NCI-H1092 treated with DMSO at 0.1 percent for 48 hours (cell line): ENCODE measurements around the gene HLA-A.
"Not testable (repeated sequence)": the region's sequence is repeated elsewhere in the genome, so short reads cannot be mapped to it uniquely, and the experiment has no call there.

ENCODE experiments used
- DNase-seq: peaks from one replicate; lab custom pipeline; 2025; lab: John Stamatoyannopoulos, UW

Gene HLA-A

GRCh38 chr6:29942275-29943052 lies at the start of gene HLA-A:
HLA-A (plus strand) TSS chr6:29942532; CDS start chr6:29942554, 22 bp downstream.
- DNase-seq, result peak; percentile 81

GRCh38 chr6:29892696-29893095 lies 49.6 kb upstream of the HLA-A start:
- DNase-seq, result no peak

- no peak for DNase-seq
Measured at GRCh38 chr6:29899281-29899680, 43.1 kb upstream of the HLA-A start.

- no peak for DNase-seq
Measured at GRCh38 chr6:29905286-29905685, 37.0 kb upstream of the HLA-A start.

GRCh38 chr6:29907637-29908340 lies 34.5 kb upstream of the HLA-A start:
- no peak for DNase-seq

GRCh38 chr6:29908341-29908662 lies 34.0 kb upstream of the HLA-A start:
- no peak for DNase-seq

- DNase-seq, result no peak
Measured at GRCh38 chr6:29908710-29909109, 33.6 kb upstream of the HLA-A start.

GRCh38 chr6:29909985-29910384 lies 32.3 kb upstream of the HLA-A start:
- DNase-seq, result no peak

GRCh38 chr6:29912840-29913239 lies 29.5 kb upstream of the HLA-A start:
- no peak for DNase-seq

- DNase-seq, result peak; percentile 46
Measured at GRCh38 chr6:29916741-29917140, 25.6 kb upstream of the HLA-A start.

- no peak for DNase-seq
Measured at GRCh38 chr6:29917857-29918256, 24.5 kb upstream of the HLA-A start.

GRCh38 chr6:29919506-29920445 lies 22.6 kb upstream of the HLA-A start:
- no peak for DNase-seq

- no peak for DNase-seq
Measured at GRCh38 chr6:29924287-29924686, 18.0 kb upstream of the HLA-A start.

- DNase-seq, result no peak
Measured at GRCh38 chr6:29924731-29925130, 17.6 kb upstream of the HLA-A start.

GRCh38 chr6:29925321-29925720 lies 17.0 kb upstream of the HLA-A start:
- DNase-seq, result no peak

- DNase-seq, result no peak
Measured at GRCh38 chr6:29925727-29926412, 16.5 kb upstream of the HLA-A start.

GRCh38 chr6:29926413-29927274 lies 15.7 kb upstream of the HLA-A start:
- no peak for DNase-seq

GRCh38 chr6:29927275-29927569 lies 15.1 kb upstream of the HLA-A start:
- no peak for DNase-seq

- DNase-seq, result no peak
Measured at GRCh38 chr6:29927841-29928388, 14.4 kb upstream of the HLA-A start.

GRCh38 chr6:29930047-29930446 lies 12.3 kb upstream of the HLA-A start:
- DNase-seq, result not testable (repeated sequence)

GRCh38 chr6:29933955-29934354 lies 8.4 kb upstream of the HLA-A start:
- no peak for DNase-seq
